Measurements from ENCODE around the gene UBE4B.

UBE4B gene

GRCh38 chr1:10056599-10056987 is 23.8 kb downstream of the UBE4B start:
- peaks cover 8% of the 10 kb centered on the region for H3K4me1 ChIP-seq (ENCODE audit: low read length)
- H3K9me2 ChIP-seq (replicated peaks; ENCODE audit: insufficient read depth, low read length): no peaks in the 10 kb centered on the region
- TF ChIP-seq EZH2 (optimal IDR thresholded peaks at IDR 0.05; ENCODE audit: low read depth, low read length) (no peak), EZH2phosphoT487 (IDR thresholded peaks at IDR 0.05; ENCODE audit: low read length) (no peak), CTCF (IDR thresholded peaks at IDR 0.05; ENCODE audit: low read length) (no peak)
- H3K4me2 ChIP-seq (ENCODE audit: low read depth, low read length): no peak overlapping the region
- no peak overlapping the region for H3K9ac ChIP-seq (ENCODE audit: low read length)
- H3F3A ChIP-seq (ENCODE audit: insufficient read depth, low read length): no peaks in the 10 kb centered on the region
- DNase-seq: peak; percentile 37
- no peak overlapping the region for H3K27ac ChIP-seq (ENCODE audit: low read length)
- H3K79me2 ChIP-seq (ENCODE audit: low read length): peaks cover 95% of the 10 kb centered on the region
- no peak overlapping the region for H3K4me3 ChIP-seq (ENCODE audit: low read length)
- H2AFZ ChIP-seq (ENCODE audit: low read length): no peak overlapping the region
- H3K9me3 ChIP-seq (replicated peaks; ENCODE audit: insufficient read depth, low read length): no peaks in the 10 kb centered on the region
- no peaks in the 10 kb centered on the region for H3K27me3 ChIP-seq (replicated peaks; ENCODE audit: insufficient read depth, low read length)
- H3K36me3 ChIP-seq (replicated peaks; ENCODE audit: insufficient read depth, low read length): no peaks in the 10 kb centered on the region
- peaks cover 3% of the 10 kb centered on the region; the same call in 1 of the 2 replicates for H4K20me1 ChIP-seq (ENCODE audit: insufficient read depth, low read length)

GRCh38 chr1:10057343-10057742 is 24.6 kb downstream of the UBE4B start:
- Histone ChIP-seq H3K9ac (ENCODE audit: low read length) (no peak overlapping the region), H3F3A (ENCODE audit: insufficient read depth, low read length) (no peaks in the 10 kb centered on the region), H3K4me1 (ENCODE audit: low read length) (peaks cover 8% of the 10 kb centered on the region), H3K4me2 (ENCODE audit: low read depth, low read length) (no peak overlapping the region), H3K4me3 (ENCODE audit: low read length) (no peak overlapping the region), H4K20me1 (ENCODE audit: insufficient read depth, low read length) (peaks cover 3% of the 10 kb centered on the region; the same call in 1 of the 2 replicates), H3K79me2 (ENCODE audit: low read length) (peaks cover 95% of the 10 kb centered on the region), H2AFZ (ENCODE audit: low read length) (no peak overlapping the region), H3K36me3 (replicated peaks; ENCODE audit: insufficient read depth, low read length) (no peaks in the 10 kb centered on the region), H3K9me3 (replicated peaks; ENCODE audit: insufficient read depth, low read length) (no peaks in the 10 kb centered on the region), H3K27me3 (replicated peaks; ENCODE audit: insufficient read depth, low read length) (no peaks in the 10 kb centered on the region), H3K27ac (ENCODE audit: low read length) (no peak overlapping the region), H3K9me2 (replicated peaks; ENCODE audit: insufficient read depth, low read length) (no peaks in the 10 kb centered on the region)
- TF ChIP-seq CTCF (IDR thresholded peaks at IDR 0.05; ENCODE audit: low read length) (no peak), EZH2 (optimal IDR thresholded peaks at IDR 0.05; ENCODE audit: low read depth, low read length) (no peak), EZH2phosphoT487 (IDR thresholded peaks at IDR 0.05; ENCODE audit: low read length) (no peak)
- no peak for DNase-seq

- H3K4me2 ChIP-seq (ENCODE audit: low read depth, low read length): no peak overlapping the region
- H3K27ac ChIP-seq (ENCODE audit: low read length): no peak overlapping the region
- H3K9me3 ChIP-seq (replicated peaks; ENCODE audit: insufficient read depth, low read length): no peaks in the 10 kb centered on the region
- H3K4me3 ChIP-seq (ENCODE audit: low read length): no peak overlapping the region
- peaks cover 3% of the 10 kb centered on the region; the same call in 1 of the 2 replicates for H4K20me1 ChIP-seq (ENCODE audit: insufficient read depth, low read length)
- TF ChIP-seq CTCF (IDR thresholded peaks at IDR 0.05; ENCODE audit: low read length): no peak
- no peak for TF ChIP-seq EZH2 (optimal IDR thresholded peaks at IDR 0.05; ENCODE audit: low read depth, low read length)
- no peak for TF ChIP-seq EZH2phosphoT487 (IDR thresholded peaks at IDR 0.05; ENCODE audit: low read length)
- H3K79me2 ChIP-seq (ENCODE audit: low read length): peaks cover 95% of the 10 kb centered on the region
- no peaks in the 10 kb centered on the region for H3F3A ChIP-seq (ENCODE audit: insufficient read depth, low read length)
- H3K36me3 ChIP-seq (replicated peaks; ENCODE audit: insufficient read depth, low read length): no peaks in the 10 kb centered on the region
- no peaks in the 10 kb centered on the region for H3K27me3 ChIP-seq (replicated peaks; ENCODE audit: insufficient read depth, low read length)
- no peak overlapping the region for H2AFZ ChIP-seq (ENCODE audit: low read length)
- H3K9ac ChIP-seq (ENCODE audit: low read length): no peak overlapping the region
- DNase-seq: no peak
- H3K9me2 ChIP-seq (replicated peaks; ENCODE audit: insufficient read depth, low read length): no peaks in the 10 kb centered on the region
- H3K4me1 ChIP-seq (ENCODE audit: low read length): peaks cover 8% of the 10 kb centered on the region
These were observed 25.0 kb downstream of the UBE4B start for GRCh38 chr1:10057796-10058195.

Measured in MM.1S (cell line).